PC-9 (cell line): Measurements from ENCODE around the gene CD6. TPM values are rescaled to one million over a fixed set of nuclear protein-coding genes. Genes with fewer than 3 reads are reported as not detected.
A peak's percentile ranks its signal among the peaks of the same experiment; 100 is the strongest.

ENCODE experiments used
- BruUV-seq: library from RNA; stranded (reverse); fragments of 400-500 nt; replicated peaks from 2 replicates; lab custom pipeline; 2021; lab: Mats Ljungman, UMichigan
- CTCF ChIA-PET: fragments of 300-600 bp; sonication (Branson Sonifier 250); formaldehyde crosslinking; loops from one replicate; lab custom pipeline; 2022; ENCODE audit warnings: antibody characterized with exemption; lab: Charles Lee
- POLR2A ChIA-PET: fragments of 300-600 bp; sonication (Branson Sonifier 250); formaldehyde crosslinking; loops from one replicate; lab custom pipeline; 2022; ENCODE audit warnings: antibody characterized with exemption; ENCODE audit not compliant: unreplicated experiment; lab: Charles Lee
- DNase-seq, 2 experiments: peaks; one replicate each; pipeline versions ENCODE4 v3.0.0 to v3.0.0-alpha.2; 2015 to 2022; ENCODE audit warnings: mixed read lengths in 1 of 2
- H2AFZ ChIP-seq: fragments of 200-600 bp; sonication (generic); 2 replicates; pipeline ENCODE4 v1.8.1; 2017; ENCODE audit warnings: antibody characterized with exemption
- H3F3A ChIP-seq: fragments of 200-600 bp; sonication (generic); 2 replicates; pipeline ENCODE4 v1.8.1; 2017; ENCODE audit warnings: antibody characterized with exemption, mild to moderate bottlenecking, low read depth; ENCODE audit not compliant: insufficient read depth
- H3K27ac ChIP-seq: fragments of 200-600 bp; sonication (generic); 2 replicates; pipeline ENCODE4 v1.6.1; 2016; ENCODE audit warnings: mixed run types
- H3K27me3 ChIP-seq: fragments of 200-600 bp; sonication (generic); 2 replicates; pipeline ENCODE4 v1.6.1; 2016; ENCODE audit warnings: low read depth, mixed run types; ENCODE audit not compliant: insufficient read depth
- H3K36me3 ChIP-seq: fragments of 200-600 bp; sonication (generic); 2 replicates; pipeline ENCODE4 v1.6.1; 2016; ENCODE audit warnings: low read depth, mixed run types
- H3K4me1 ChIP-seq: fragments of 200-600 bp; sonication (generic); replicated peaks from 2 replicates; pipeline ENCODE4 v1.6.1; 2016; ENCODE audit warnings: mixed run types; ENCODE audit not compliant: insufficient read depth
- H3K4me2 ChIP-seq: fragments of 200-600 bp; sonication (generic); 2 replicates; pipeline ENCODE4 v1.6.1; 2017; ENCODE audit warnings: mixed run types
- H3K4me3 ChIP-seq: fragments of 200-600 bp; sonication (generic); 2 replicates; pipeline ENCODE4 v1.6.1; 2016; ENCODE audit warnings: mixed run types
- H3K79me2 ChIP-seq: fragments of 200-600 bp; sonication (generic); 2 replicates; pipeline ENCODE4 v1.6.1; 2017; ENCODE audit warnings: low read depth, mixed run types
- H3K9me2 ChIP-seq: fragments of 200-600 bp; sonication (generic); 2 replicates; pipeline ENCODE4 v1.8.1; 2017; ENCODE audit warnings: mild to moderate bottlenecking; ENCODE audit not compliant: insufficient read depth
- H3K9me3 ChIP-seq: fragments of 200-600 bp; sonication (generic); 2 replicates; pipeline ENCODE4 v1.8.1; 2016; ENCODE audit warnings: low read depth; ENCODE audit not compliant: insufficient read depth
- H4K20me1 ChIP-seq: fragments of 200-600 bp; sonication (generic); 2 replicates; pipeline ENCODE4 v1.8.1; 2017; ENCODE audit not compliant: insufficient read depth
- EZH2 ChIP-seq: fragments of 200-600 bp; sonication (generic); IDR thresholded peaks from 2 replicates; pipeline ENCODE4 v1.8.0; 2017; ENCODE audit warnings: antibody characterized with exemption, low read depth
- intact Hi-C: fragments of 100-400 bp; cut with micrococcal nuclease; formaldehyde crosslinking; loops from one replicate; pipeline ENCODE4 v1.10.0; 2022; ENCODE audit not compliant: unreplicated experiment
- total RNA-seq: library from RNA; stranded (reverse); gene quantifications from 2 replicates; pipeline ENCODE4 v1.2.3, GENCODE V29; 2021
- TF ChIP-seq, protein P1 (sequence below): fragments of 200-600 bp; sonication (generic); conservative IDR thresholded peaks from 2 replicates; pipeline ENCODE4 v1.6.1; 2017; ENCODE audit warnings: mixed run types, antibody characterized with exemption, mild to moderate bottlenecking, moderate library complexity

The CD6 gene
- total RNA-seq, 1 experiment from 2014 or later, result 0.74 TPM

DNA sequence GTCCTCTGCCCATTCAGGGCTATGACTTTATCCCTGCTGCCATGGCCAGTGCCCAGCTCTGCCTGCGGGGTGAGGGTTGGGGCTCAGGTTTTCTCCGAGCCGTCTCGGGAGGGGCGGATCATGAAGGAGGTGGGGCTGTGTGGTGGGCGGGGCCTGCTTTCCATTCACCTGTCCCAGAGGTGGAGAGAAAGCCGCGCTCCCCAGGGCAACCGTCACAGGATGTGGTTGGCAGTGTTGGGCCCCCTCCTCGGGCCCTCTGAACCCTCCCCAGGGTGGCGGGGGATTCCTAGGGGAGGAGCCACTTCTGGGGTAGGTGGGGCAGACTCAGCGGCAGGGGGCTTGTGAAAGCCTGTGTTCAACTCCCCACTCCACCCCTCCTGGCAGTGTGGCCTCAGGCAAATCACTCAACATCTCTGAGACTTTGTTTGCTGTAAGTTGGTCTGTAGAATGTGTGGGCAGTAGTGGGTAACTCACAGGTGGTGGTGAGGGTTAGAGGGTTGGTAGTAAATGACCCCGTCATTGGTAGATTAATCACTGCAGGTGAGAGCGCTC, 50.3 kb downstream of the CD6 start:
- H3K27me3 ChIP-seq, result peaks cover 75% of the 10 kb centered on the region
- no peak overlapping the region for H3K27ac ChIP-seq
- no peaks in the 10 kb centered on the region for H3K9me2 ChIP-seq
- no peaks in the 10 kb centered on the region for H3K79me2 ChIP-seq
- no peaks in the 10 kb centered on the region for H3F3A ChIP-seq
- intact Hi-C loops, result no loop called here
- 0 out of 2 replicates have a peak overlapping the region, but pooled peaks have one; percentile 24 for H2AFZ ChIP-seq
- H3K9me3 ChIP-seq, result no peaks in the 10 kb centered on the region
- ChIA-PET CTCF (no interaction called here), POLR2A (no interaction called here)
- no peak for TF ChIP-seq EZH2
- TF ChIP-seq, protein P1, sequence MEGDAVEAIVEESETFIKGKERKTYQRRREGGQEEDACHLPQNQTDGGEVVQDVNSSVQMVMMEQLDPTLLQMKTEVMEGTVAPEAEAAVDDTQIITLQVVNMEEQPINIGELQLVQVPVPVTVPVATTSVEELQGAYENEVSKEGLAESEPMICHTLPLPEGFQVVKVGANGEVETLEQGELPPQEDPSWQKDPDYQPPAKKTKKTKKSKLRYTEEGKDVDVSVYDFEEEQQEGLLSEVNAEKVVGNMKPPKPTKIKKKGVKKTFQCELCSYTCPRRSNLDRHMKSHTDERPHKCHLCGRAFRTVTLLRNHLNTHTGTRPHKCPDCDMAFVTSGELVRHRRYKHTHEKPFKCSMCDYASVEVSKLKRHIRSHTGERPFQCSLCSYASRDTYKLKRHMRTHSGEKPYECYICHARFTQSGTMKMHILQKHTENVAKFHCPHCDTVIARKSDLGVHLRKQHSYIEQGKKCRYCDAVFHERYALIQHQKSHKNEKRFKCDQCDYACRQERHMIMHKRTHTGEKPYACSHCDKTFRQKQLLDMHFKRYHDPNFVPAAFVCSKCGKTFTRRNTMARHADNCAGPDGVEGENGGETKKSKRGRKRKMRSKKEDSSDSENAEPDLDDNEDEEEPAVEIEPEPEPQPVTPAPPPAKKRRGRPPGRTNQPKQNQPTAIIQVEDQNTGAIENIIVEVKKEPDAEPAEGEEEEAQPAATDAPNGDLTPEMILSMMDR, result no peak
- peak overlapping the region; percentile 61 for H3K4me2 ChIP-seq
- BruUV-seq, result no TSS peak
- peak overlapping the region; percentile 12; the same call in 1 of the 2 replicates for H3K4me3 ChIP-seq
- H3K36me3 ChIP-seq, result no peaks in the 10 kb centered on the region
- no peaks in the 10 kb centered on the region for H4K20me1 ChIP-seq
- peak in 1 of 2 experiments; percentile 88 for DNase-seq
- no peaks in the 10 kb centered on the region for H3K4me1 ChIP-seq

DNA sequence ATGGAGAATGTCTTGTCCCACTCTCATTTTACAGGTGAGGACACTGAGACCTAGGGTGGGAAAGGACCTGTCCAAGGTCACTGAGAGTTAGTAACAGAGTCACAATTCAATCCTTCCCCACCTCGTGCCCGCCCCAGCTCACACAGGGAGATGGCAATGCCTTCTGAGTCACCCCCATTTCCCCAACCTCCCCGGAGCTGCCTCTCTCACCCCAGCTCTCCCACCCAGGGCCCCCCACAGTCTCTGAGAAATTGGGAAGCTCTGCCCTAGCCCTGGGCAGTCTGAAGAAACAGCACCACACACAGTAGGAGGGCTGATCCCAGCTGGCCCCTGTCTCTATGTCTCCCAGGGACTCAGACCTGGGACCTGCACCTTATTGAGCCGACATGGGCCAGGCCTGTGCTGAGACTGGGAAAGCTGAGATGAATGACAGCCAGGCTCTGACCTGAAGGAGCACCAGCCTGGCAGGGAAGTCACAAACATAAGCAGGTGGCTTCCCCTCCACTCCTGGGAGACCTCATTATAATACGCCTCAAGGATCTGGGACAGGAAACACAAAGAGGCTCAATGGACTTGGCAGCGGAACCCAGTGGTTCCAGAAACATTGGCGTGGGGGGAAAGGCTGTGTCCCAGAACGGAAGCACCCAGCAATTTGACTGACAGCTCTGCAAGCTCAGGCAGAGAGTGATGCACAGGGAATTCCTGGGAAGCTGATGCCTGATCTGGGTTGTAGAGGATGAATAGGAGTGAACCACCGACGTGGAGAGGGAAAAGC, 51.0 kb downstream of the CD6 start:
- no peaks in the 10 kb centered on the region for H3K36me3 ChIP-seq
- ChIA-PET POLR2A (no interaction called here), CTCF (interaction anchor here (0.6 kb wide), 1 partner anchor 60 kb away, joined by 8 read pairs; no protein-coding TSS in a partner anchor)
- H2AFZ ChIP-seq, result no peak overlapping the region
- no peak overlapping the region for H3K4me3 ChIP-seq
- H3K9me3 ChIP-seq, result no peaks in the 10 kb centered on the region
- TF ChIP-seq, protein P1, result no peak
- TF ChIP-seq EZH2, result no peak
- intact Hi-C loops, result no loop called here
- no TSS peak for BruUV-seq
- no peak overlapping the region for H3K27ac ChIP-seq
- no peaks in the 10 kb centered on the region for H3K4me1 ChIP-seq
- no peaks in the 10 kb centered on the region for H3K9me2 ChIP-seq
- peaks cover 68% of the 10 kb centered on the region for H3K27me3 ChIP-seq
- H4K20me1 ChIP-seq, result no peaks in the 10 kb centered on the region
- no peak overlapping the region for H3K4me2 ChIP-seq
- no peaks in the 10 kb centered on the region for H3F3A ChIP-seq
- no peaks in the 10 kb centered on the region for H3K79me2 ChIP-seq
- DNase-seq, result no peak

DNA sequence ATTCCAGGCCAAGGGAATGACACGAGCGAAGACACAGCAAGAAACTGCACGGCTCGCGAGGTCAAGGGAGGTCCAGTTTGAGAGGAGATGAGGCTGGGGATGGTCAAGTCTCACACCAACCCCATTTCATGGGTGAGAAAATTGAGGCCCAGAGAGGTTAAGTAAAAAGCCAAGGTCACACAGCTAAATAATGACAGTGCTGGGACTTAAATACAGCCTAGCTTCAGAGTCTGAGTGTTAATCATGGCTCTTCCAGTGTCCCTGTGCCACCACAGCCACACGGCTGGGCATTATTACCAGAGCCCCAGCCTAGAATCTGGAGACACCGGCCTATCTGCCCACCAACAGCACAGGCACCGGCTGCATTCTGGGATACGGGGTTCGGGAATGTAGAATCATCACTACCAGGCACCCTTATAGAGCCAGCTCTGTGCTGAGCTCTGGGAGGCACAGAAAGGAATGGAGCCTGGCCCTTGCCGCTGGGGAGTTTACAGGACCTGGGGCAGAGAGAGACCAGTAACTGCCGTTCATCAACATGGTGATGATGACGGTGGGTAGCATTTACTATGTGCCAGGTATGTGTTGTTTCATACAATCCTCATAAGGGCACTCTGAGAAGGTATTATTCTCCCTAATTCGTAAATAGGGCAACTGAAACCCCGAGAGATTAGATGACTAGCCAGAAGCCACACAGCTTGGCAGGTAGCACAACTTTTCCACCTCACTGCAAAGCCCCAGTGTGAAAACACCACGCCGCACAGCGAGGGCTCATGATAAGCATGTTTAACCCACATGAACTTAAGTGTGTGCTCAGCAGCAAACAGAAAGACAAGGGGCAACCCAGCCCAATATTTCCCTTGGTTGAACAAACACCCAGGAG, 51.8 kb downstream of the CD6 start:
- CTCF ChIA-PET, result no interaction called here

More for the DNA sequence above, 51.8 kb downstream of the CD6 start:
- Histone ChIP-seq H3K27me3 (peaks cover 63% of the 10 kb centered on the region), H3K4me1 (no peaks in the 10 kb centered on the region), H3K9me3 (no peaks in the 10 kb centered on the region), H3K27ac (no peak overlapping the region), H3K4me3 (no peak overlapping the region), H4K20me1 (no peaks in the 10 kb centered on the region), H3K36me3 (no peaks in the 10 kb centered on the region), H3F3A (no peaks in the 10 kb centered on the region), H2AFZ (no peak overlapping the region), H3K9me2 (no peaks in the 10 kb centered on the region), H3K79me2 (no peaks in the 10 kb centered on the region), H3K4me2 (no peak overlapping the region)
- no TSS peak for BruUV-seq
- POLR2A ChIA-PET, result no interaction called here
- intact Hi-C loops, result no loop called here
- no peak for DNase-seq
- TF ChIP-seq, protein P1, result no peak
- no peak for TF ChIP-seq EZH2
